ENCODE measurements around the gene HDLBP. TPM values are rescaled to one million over a fixed set of nuclear protein-coding genes. Genes with fewer than 3 reads are reported as not detected.

Gene HDLBP
- total and polyA plus RNA-seq, 2 of the 4 experiments (the other 2 are of a cell fraction), result 648 to 1,165 TPM

DNA sequence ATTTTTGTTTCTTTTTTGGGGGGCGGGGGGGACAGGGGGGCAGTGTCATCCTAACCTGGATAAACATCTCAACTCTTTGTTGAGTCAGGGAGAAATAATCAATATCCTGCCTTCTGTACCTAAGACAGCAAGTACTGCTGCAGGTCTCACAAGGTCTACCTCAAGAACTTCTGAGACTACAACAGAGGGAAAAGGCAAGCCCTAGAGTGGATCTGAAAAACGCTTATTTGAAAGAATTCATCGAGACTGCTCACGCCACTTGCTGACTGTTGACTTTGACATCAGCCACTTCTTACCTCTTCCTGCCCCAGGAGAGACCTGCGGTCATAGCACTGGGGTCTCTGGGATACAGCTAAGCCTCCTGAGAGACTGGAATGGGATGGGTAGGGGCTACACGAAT is 8.4 kb downstream of the HDLBP start:
- in situ Hi-C loops (cut with MboI; ENCODE audit: low sequenced_read_pairs), result no loop called here
- Histone ChIP-seq H3K9me1 (ENCODE audit: insufficient read depth, low read length) (peaks cover 44% of the 10 kb centered on the region), H3K4me3 (ENCODE audit: insufficient read depth, low read depth, low read length) (no peak overlapping the region), H3K9me3 (ENCODE audit: control insufficient read depth, insufficient read depth, low read length) (no peaks in the 10 kb centered on the region), H3K27me3 (ENCODE audit: control insufficient read depth, insufficient read depth, low read length) (no peaks in the 10 kb centered on the region), H3K27ac (ENCODE audit: insufficient read depth, low read length) (no peak overlapping the region), H2BK5ac (ENCODE audit: low read depth, low read length, poor library complexity, severe bottlenecking) (no peak overlapping the region), H2BK20ac (ENCODE audit: low read depth, low read length) (no peak overlapping the region), H4K8ac (ENCODE audit: low read depth in 2 of 2, low read length in 2 of 2) (no peak overlapping the region), H3K18ac (ENCODE audit: low read depth, low read length) (no peak overlapping the region), H2AFZ (replicated peaks; ENCODE audit: low read length, poor library complexity) (no peak overlapping the region), H3K4me2 (ENCODE audit: low read depth, low read length) (no peak overlapping the region), H4K5ac (ENCODE audit: low read depth, low read length) (no peak overlapping the region), H3K4me1 (ENCODE audit: control insufficient read depth, insufficient read depth, low read length) (0 out of 2 replicates have a peak, but pooled peaks cover 7% of the 10 kb centered on the region), H3K4ac (ENCODE audit: low read depth, low read length) (no peak overlapping the region), H3K79me1 (ENCODE audit: low read depth in 1 of 2, low read length in 2 of 2) (peaks cover 15 to 81% of the 10 kb centered on the region in 2 experiments; a peak in 3 of 4 replicates), H2BK15ac (ENCODE audit: low read depth, low read length) (no peak overlapping the region), H3K36me3 (ENCODE audit: control insufficient read depth, insufficient read depth, low read length) (peaks cover 5% of the 10 kb centered on the region; the same call in 1 of the 2 replicates), H2BK120ac (ENCODE audit: low read depth, low read length) (no peak overlapping the region), H4K20me1 (ENCODE audit: insufficient read depth, low read length) (peaks cover 80% of the 10 kb centered on the region), H3K56ac (ENCODE audit: extremely low read depth, insufficient read depth, low read length) (no peak overlapping the region), H2AK5ac (ENCODE audit: low read depth, low read length) (no peak overlapping the region), H2AK9ac (replicated peaks; ENCODE audit: low read depth, low read length, poor library complexity) (no peak overlapping the region), H3K9ac (ENCODE audit: low read depth, low read length) (no peak overlapping the region), H3K14ac (replicated peaks; ENCODE audit: low read depth, low read length) (no peak overlapping the region), H4K91ac (ENCODE audit: insufficient read depth, low read depth, low read length) (no peak overlapping the region), H3K23ac (ENCODE audit: low read depth, low read length) (no peak overlapping the region)
- DNase-seq (no peak), ATAC-seq (ENCODE audit: low read depth) (no peak)
- WGBS, 2 experiments (ENCODE audit: extremely low coverage in 2 of 2, insufficient read length in 1 of 2), result no CpG with 5 or more reads among the region's 6 CpGs
- POLR2A ChIA-PET (ENCODE audit: unreplicated experiment), result no interaction called here
- CTCF ChIA-PET, result no interaction called here
- intact Hi-C loops (cut with micrococcal nuclease), result no loop called here
- BruUV-seq (replicated peaks), result no TSS peak
- dilution Hi-C loops (cut with HindIII; ENCODE audit: low sequenced_read_pairs, unreplicated experiment), result no loop called here
- TF ChIP-seq POLR2A (IDR thresholded peaks at IDR 0.05; ENCODE audit: low read depth, low read length) (no peak), MXI1 (IDR thresholded peaks at IDR 0.05; ENCODE audit: borderline replicate concordance, low read depth, low read length) (no peak), MAZ (IDR thresholded peaks at IDR 0.05; ENCODE audit: borderline replicate concordance, low read depth, low read length) (no peak), FOS (IDR thresholded peaks at IDR 0.05; ENCODE audit: low read depth, low read length) (no peak), CEBPB (IDR thresholded peaks at IDR 0.05; ENCODE audit: low read depth, low read length) (no peak), RFX5 (IDR thresholded peaks at IDR 0.05; ENCODE audit: low read depth, low read length) (no peak), CHD1 (IDR thresholded peaks at IDR 0.05; ENCODE audit: low read depth, low read length) (no peak)
- TF ChIP-seq, protein P1, sequence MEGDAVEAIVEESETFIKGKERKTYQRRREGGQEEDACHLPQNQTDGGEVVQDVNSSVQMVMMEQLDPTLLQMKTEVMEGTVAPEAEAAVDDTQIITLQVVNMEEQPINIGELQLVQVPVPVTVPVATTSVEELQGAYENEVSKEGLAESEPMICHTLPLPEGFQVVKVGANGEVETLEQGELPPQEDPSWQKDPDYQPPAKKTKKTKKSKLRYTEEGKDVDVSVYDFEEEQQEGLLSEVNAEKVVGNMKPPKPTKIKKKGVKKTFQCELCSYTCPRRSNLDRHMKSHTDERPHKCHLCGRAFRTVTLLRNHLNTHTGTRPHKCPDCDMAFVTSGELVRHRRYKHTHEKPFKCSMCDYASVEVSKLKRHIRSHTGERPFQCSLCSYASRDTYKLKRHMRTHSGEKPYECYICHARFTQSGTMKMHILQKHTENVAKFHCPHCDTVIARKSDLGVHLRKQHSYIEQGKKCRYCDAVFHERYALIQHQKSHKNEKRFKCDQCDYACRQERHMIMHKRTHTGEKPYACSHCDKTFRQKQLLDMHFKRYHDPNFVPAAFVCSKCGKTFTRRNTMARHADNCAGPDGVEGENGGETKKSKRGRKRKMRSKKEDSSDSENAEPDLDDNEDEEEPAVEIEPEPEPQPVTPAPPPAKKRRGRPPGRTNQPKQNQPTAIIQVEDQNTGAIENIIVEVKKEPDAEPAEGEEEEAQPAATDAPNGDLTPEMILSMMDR (conservative IDR thresholded peaks at IDR 0.05; ENCODE audit: low read depth, low read length), result no peak
- TF ChIP-seq, protein P2, sequence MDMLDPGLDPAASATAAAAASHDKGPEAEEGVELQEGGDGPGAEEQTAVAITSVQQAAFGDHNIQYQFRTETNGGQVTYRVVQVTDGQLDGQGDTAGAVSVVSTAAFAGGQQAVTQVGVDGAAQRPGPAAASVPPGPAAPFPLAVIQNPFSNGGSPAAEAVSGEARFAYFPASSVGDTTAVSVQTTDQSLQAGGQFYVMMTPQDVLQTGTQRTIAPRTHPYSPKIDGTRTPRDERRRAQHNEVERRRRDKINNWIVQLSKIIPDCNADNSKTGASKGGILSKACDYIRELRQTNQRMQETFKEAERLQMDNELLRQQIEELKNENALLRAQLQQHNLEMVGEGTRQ (IDR thresholded peaks at IDR 0.05; ENCODE audit: low read depth, low read length), result no peak
